HCT116 (cell line): Measurements from ENCODE around the gene SLC34A1.

Experiments used
- CEBPB ChIP-seq: IDR thresholded peaks from 2 replicates; pipeline ENCODE4 v1.6.1; 2012; ENCODE audit warnings: low read depth
- CTCF ChIP-seq, 3 experiments: fragments of 200-600 bp in 1 of 3; sonication (generic) in 1 of 3; IDR thresholded peaks in 2 of 3; conservative IDR thresholded peaks in 1 of 3; 2 replicates each; pipeline ENCODE4 v1.5.1; 2012 to 2017; ENCODE audit warnings: low read depth in 2 of 3, low read length in 2 of 3, antibody characterized with exemption in 1 of 3, borderline replicate concordance in 1 of 3, control low read depth in 1 of 3, mild to moderate bottlenecking in 1 of 3, mixed read lengths in 1 of 3, mixed run types in 1 of 3, moderate library complexity in 1 of 3; ENCODE audit not compliant: insufficient read depth in 1 of 3
- EZH2phosphoT487 ChIP-seq: fragments of 200-600 bp; IDR thresholded peaks from 2 replicates; pipeline ENCODE4 v1.6.1; 2018; ENCODE audit warnings: antibody characterized with exemption, borderline replicate concordance
- MAX ChIP-seq: IDR thresholded peaks from 2 replicates; pipeline ENCODE4 v1.6.1; 2012
- POLR2AphosphoS5 ChIP-seq: IDR thresholded peaks from 2 replicates; pipeline ENCODE4 v1.6.1; 2011; ENCODE audit warnings: mild to moderate bottlenecking, low read depth, low read length, moderate library complexity
- RAD21 ChIP-seq: IDR thresholded peaks from 2 replicates; pipeline ENCODE4 v1.6.1; 2012; ENCODE audit warnings: low read depth, mild to moderate bottlenecking
- SP1 ChIP-seq: IDR thresholded peaks from 2 replicates; pipeline ENCODE4 v1.6.1; 2012; ENCODE audit warnings: low read depth

- TF ChIP-seq CTCF (IDR thresholded peaks at IDR 0.05 in 2 of 3, conservative IDR thresholded peaks at IDR 0.05 in 1 of 3; ENCODE audit: borderline replicate concordance in 1 of 3, insufficient read depth in 1 of 3, low read depth in 2 of 3, low read length in 2 of 3): no peak
- no peak for TF ChIP-seq SP1
- TF ChIP-seq EZH2phosphoT487: no peak
- no peak for TF ChIP-seq MAX
- no peak for TF ChIP-seq CEBPB
- TF ChIP-seq RAD21: no peak
- no peak for TF ChIP-seq POLR2AphosphoS5
Measured at GRCh38 chr5:177347699-177348098, 36.5 kb upstream of the SLC34A1 start.
